Measurements from ENCODE around the gene SLC35D1. TPM values are rescaled to one million over a fixed set of nuclear protein-coding genes. Genes with fewer than 3 reads are reported as not detected.

SLC35D1 gene
- total and polyA plus RNA-seq, 4 donors, result 22.9 to 100 (median 29.5) TPM

DNA sequence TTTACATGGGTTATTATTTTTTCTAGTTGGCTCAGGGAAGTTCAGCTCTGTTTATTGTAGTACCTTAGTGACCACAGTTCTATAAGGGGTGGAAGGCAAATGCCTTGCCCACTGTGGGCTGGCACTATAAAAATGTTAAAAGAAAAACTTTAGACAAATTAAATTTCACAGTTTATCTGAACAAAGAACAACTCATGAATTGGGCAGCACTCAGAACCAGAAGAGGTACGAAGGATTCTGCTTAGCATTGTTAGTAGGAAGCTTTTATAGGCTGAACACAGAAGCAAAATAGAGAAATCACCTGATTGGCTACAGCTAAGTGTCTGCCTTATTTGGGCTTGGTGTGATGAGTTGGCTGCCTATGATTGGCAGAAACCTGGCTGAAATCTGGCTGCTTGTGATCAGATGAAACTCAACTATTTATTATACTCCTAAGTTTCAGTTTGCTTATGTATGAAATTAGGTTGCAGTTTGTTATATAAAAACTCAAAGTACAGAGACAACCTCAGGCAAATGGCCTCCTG is 35.8 kb upstream of the SLC35D1 start:
- H3K36me3 ChIP-seq (ENCODE audit: control insufficient read depth in 4 of 4, insufficient read depth in 3 of 4, low read depth in 1 of 4, low read length in 3 of 4), result no peaks in the 10 kb centered on the region
- no peaks in the 10 kb centered on the region for H3K4me1 ChIP-seq (ENCODE audit: control insufficient read depth in 4 of 4, insufficient read depth in 4 of 4, low read length in 3 of 4)
- peaks cover 0 to 4% (median 0%) of the 10 kb centered on the region in 4 donors for H3K9me3 ChIP-seq (ENCODE audit: control insufficient read depth in 4 of 4, low read length in 3 of 4)
- DNase-seq (ENCODE audit: low spot score), result no peak
- no peaks in the 10 kb centered on the region for H3K27me3 ChIP-seq (ENCODE audit: control insufficient read depth in 4 of 4, insufficient read depth in 4 of 4, low read length in 3 of 4)
- TF ChIP-seq, protein P1, sequence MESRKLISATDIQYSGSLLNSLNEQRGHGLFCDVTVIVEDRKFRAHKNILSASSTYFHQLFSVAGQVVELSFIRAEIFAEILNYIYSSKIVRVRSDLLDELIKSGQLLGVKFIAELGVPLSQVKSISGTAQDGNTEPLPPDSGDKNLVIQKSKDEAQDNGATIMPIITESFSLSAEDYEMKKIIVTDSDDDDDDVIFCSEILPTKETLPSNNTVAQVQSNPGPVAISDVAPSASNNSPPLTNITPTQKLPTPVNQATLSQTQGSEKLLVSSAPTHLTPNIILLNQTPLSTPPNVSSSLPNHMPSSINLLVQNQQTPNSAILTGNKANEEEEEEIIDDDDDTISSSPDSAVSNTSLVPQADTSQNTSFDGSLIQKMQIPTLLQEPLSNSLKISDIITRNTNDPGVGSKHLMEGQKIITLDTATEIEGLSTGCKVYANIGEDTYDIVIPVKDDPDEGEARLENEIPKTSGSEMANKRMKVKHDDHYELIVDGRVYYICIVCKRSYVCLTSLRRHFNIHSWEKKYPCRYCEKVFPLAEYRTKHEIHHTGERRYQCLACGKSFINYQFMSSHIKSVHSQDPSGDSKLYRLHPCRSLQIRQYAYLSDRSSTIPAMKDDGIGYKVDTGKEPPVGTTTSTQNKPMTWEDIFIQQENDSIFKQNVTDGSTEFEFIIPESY (IDR thresholded peaks at IDR 0.05), result no peak
- TF ChIP-seq TAF1 (conservative IDR thresholded peaks at IDR 0.05), result no peak
- H3K4me3 ChIP-seq (ENCODE audit: low read depth in 1 of 3, low read length in 3 of 3), result no peak overlapping the region
- H3K9ac ChIP-seq (ENCODE audit: low read depth in 1 of 2, low read length in 2 of 2), result no peak overlapping the region
- no peak overlapping the region for H3K27ac ChIP-seq (ENCODE audit: low read depth in 1 of 2, low read length in 2 of 2)
- WGBS, result 92% methylated on average over 1 of the region's 1 CpG

DNA sequence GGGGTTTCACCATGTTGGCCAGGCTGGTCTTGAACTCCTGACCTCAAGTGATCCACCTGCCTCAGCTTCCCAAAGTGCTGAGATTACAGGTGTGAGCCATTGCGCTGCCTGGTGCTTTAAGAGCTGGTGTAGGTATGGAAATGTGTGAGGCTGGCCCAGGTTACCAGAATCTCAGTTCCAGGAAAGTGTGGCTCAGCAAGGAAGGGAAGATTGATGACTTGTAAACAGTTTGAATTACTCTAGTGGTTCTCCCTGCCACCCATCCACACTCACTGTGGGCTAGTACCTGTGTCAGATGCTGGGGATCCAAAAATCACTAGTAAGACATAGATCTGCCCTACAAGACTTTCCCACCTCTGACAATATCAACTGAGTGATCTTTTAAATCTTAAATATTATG is 34.5 kb upstream of the SLC35D1 start:
- Histone ChIP-seq H3K36me3 (ENCODE audit: control insufficient read depth in 4 of 4, insufficient read depth in 3 of 4, low read depth in 1 of 4, low read length in 3 of 4) (no peaks in the 10 kb centered on the region), H3K27me3 (ENCODE audit: control insufficient read depth in 4 of 4, insufficient read depth in 4 of 4, low read length in 3 of 4) (no peaks in the 10 kb centered on the region), H3K9me3 (ENCODE audit: control insufficient read depth in 4 of 4, low read length in 3 of 4) (peaks cover 0 to 4% (median 0%) of the 10 kb centered on the region in 4 donors), H3K27ac (ENCODE audit: low read depth in 1 of 2, low read length in 2 of 2) (no peak overlapping the region), H3K4me3 (ENCODE audit: low read depth in 1 of 3, low read length in 3 of 3) (no peak overlapping the region), H3K9ac (ENCODE audit: low read depth in 1 of 2, low read length in 2 of 2) (no peak overlapping the region), H3K4me1 (ENCODE audit: control insufficient read depth in 4 of 4, insufficient read depth in 4 of 4, low read length in 3 of 4) (no peaks in the 10 kb centered on the region)
- 94% methylated on average over 1 of the region's 1 CpG for WGBS
- DNase-seq (ENCODE audit: low spot score), result no peak
- TF ChIP-seq GABPA (IDR thresholded peaks at IDR 0.05 in 1 of 2, conservative IDR thresholded peaks at IDR 0.05 in 1 of 2), result no peak
- TF ChIP-seq, protein P2, sequence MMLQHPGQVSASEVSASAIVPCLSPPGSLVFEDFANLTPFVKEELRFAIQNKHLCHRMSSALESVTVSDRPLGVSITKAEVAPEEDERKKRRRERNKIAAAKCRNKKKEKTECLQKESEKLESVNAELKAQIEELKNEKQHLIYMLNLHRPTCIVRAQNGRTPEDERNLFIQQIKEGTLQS (IDR thresholded peaks at IDR 0.05), result no peak
- TF ChIP-seq, protein P3, sequence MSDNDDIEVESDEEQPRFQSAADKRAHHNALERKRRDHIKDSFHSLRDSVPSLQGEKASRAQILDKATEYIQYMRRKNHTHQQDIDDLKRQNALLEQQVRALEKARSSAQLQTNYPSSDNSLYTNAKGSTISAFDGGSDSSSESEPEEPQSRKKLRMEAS (IDR thresholded peaks at IDR 0.05), result no peak
- no peak for TF ChIP-seq FOXA1 (IDR thresholded peaks at IDR 0.05)
- no peak for TF ChIP-seq RXRA (IDR thresholded peaks at IDR 0.05)
- no peak for TF ChIP-seq YY1 (IDR thresholded peaks at IDR 0.05)
- TF ChIP-seq, protein P4, sequence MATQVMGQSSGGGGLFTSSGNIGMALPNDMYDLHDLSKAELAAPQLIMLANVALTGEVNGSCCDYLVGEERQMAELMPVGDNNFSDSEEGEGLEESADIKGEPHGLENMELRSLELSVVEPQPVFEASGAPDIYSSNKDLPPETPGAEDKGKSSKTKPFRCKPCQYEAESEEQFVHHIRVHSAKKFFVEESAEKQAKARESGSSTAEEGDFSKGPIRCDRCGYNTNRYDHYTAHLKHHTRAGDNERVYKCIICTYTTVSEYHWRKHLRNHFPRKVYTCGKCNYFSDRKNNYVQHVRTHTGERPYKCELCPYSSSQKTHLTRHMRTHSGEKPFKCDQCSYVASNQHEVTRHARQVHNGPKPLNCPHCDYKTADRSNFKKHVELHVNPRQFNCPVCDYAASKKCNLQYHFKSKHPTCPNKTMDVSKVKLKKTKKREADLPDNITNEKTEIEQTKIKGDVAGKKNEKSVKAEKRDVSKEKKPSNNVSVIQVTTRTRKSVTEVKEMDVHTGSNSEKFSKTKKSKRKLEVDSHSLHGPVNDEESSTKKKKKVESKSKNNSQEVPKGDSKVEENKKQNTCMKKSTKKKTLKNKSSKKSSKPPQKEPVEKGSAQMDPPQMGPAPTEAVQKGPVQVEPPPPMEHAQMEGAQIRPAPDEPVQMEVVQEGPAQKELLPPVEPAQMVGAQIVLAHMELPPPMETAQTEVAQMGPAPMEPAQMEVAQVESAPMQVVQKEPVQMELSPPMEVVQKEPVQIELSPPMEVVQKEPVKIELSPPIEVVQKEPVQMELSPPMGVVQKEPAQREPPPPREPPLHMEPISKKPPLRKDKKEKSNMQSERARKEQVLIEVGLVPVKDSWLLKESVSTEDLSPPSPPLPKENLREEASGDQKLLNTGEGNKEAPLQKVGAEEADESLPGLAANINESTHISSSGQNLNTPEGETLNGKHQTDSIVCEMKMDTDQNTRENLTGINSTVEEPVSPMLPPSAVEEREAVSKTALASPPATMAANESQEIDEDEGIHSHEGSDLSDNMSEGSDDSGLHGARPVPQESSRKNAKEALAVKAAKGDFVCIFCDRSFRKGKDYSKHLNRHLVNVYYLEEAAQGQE (IDR thresholded peaks at IDR 0.05), result no peak
- TF ChIP-seq FOXA2 (IDR thresholded peaks at IDR 0.05), result no peak

DNA sequence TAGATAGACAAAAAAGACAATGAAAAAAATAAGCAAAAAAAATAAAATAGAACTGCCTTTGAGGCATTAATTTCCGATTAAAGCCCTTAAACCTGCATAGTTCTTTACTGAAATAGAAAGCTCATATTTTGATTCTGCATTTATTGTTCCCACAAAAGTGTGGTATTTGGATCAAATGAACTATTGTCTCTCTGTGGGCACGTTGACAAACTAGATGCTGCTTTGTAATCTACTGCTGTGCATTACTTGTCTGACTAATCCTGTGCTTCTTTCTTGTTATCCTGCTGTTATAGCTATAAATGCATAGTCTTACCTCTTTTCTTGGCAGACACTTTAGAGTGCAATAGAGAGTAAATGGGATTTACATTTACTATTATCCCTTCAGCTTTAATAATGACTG is 31.4 kb upstream of the SLC35D1 start:
- Histone ChIP-seq H3K9ac (ENCODE audit: low read depth in 1 of 2, low read length in 2 of 2) (no peak overlapping the region), H3K4me1 (ENCODE audit: control insufficient read depth in 4 of 4, insufficient read depth in 4 of 4, low read length in 3 of 4) (no peaks in the 10 kb centered on the region), H3K27ac (ENCODE audit: low read depth in 1 of 2, low read length in 2 of 2) (no peak overlapping the region), H3K27me3 (ENCODE audit: control insufficient read depth in 4 of 4, insufficient read depth in 4 of 4, low read length in 3 of 4) (no peaks in the 10 kb centered on the region), H3K9me3 (ENCODE audit: control insufficient read depth in 4 of 4, low read length in 3 of 4) (peaks cover 0 to 4% (median 0%) of the 10 kb centered on the region in 4 donors), H3K36me3 (ENCODE audit: control insufficient read depth in 4 of 4, insufficient read depth in 3 of 4, low read depth in 1 of 4, low read length in 3 of 4) (no peaks in the 10 kb centered on the region), H3K4me3 (ENCODE audit: low read depth in 1 of 3, low read length in 3 of 3) (no peak overlapping the region)
- no peak for DNase-seq (ENCODE audit: low spot score)
- 72% methylated on average over 2 of the region's 2 CpGs for WGBS
- TF ChIP-seq RXRA (IDR thresholded peaks at IDR 0.05), result no peak
- TF ChIP-seq SP1 (IDR thresholded peaks at IDR 0.05), result no peak
- no peak for TF ChIP-seq HNF4G (IDR thresholded peaks at IDR 0.05)
- TF ChIP-seq, protein P2 (IDR thresholded peaks at IDR 0.05), result no peak
- no peak for TF ChIP-seq FOXA1 (IDR thresholded peaks at IDR 0.05)

All from liver (tissue), 9 donors.